DMS53 treated with DMSO at 0.1 percent for 48 hours (cell line): Measurements from ENCODE around the gene PLG.
"Not testable (repeated sequence)": the region's sequence is repeated elsewhere in the genome, so short reads cannot be mapped to it uniquely, and the experiment has no call there.

ENCODE experiments used
- DNase-seq: peaks from one replicate; lab custom pipeline; 2025; ENCODE audit not compliant: unreplicated experiment; lab: John Stamatoyannopoulos, UW

Gene PLG

DNA sequence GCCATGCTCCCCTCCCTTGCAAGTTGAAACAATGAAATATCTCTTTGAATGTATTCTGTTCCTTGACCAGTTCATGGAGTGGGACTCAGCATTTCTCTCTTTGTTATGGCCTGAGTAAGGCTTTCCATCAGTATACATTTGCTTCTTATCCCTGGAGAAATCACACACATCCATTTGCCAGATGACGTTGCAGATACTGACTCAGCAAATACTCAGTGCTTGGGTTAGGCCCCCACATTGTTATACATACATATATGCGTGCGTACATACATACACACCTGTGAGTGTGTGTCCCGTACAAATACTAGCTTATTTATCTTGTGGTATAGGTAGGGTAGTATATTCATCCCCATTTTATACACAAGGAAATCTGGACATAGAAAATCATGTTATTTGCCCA, 72.4 kb downstream of the PLG start:
- DNase-seq, result no peak

DNA sequence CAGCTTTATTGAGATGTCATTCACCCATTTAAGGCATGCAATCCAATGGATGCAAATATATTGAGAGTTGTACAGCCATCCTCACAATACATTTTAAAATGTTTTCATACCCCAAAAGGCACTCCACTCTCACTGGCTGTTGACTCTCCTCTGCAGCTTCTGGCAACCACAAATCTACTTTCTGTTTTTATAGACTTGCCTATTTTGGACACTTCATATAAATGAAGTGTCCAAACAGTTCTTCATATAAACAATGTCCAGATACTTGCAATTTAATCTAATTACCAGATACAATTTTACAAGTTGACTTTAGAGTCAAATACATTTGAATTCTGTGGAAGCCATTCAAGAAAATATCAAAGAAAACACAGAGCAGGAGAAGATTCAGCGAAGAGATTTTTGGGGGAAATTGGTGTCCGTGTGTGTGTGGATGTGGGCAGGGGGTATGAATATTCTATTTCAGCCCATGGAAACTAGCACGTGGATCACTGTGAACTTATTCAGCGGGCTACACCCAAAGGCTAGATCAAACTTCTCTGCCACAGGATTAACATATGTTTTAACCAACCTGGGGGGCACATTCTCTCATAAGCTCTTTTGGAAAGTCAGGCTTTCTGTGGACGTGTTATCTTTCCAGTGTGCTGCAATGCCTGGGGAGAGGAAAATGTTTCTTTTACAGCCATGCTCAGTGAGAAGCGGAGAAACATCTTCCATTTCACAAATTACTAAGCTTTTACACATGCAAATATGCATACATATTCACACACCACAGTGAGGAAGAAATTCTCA, 73.9 kb downstream of the PLG start:
- DNase-seq, result no peak

DNA sequence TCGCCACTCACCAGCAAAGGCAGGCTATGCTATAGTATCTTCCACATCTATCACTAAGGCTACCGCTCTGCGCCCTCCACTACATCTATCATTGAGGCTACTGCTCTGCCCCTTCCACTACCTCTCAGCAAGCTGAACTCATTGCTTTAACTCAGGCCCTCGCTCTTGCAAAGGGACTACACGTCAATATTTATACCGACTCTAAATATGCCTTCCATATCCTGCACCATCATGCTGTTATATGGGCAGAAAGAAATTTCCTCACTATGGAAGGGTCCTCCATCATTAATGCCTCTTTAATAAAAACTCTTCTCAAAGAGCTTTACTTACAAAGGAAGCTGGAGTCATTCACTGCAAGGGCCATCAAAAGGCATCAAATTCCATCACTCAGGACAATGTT, 77.1 kb downstream of the PLG start:
- DNase-seq, result not testable (repeated sequence)

DNA sequence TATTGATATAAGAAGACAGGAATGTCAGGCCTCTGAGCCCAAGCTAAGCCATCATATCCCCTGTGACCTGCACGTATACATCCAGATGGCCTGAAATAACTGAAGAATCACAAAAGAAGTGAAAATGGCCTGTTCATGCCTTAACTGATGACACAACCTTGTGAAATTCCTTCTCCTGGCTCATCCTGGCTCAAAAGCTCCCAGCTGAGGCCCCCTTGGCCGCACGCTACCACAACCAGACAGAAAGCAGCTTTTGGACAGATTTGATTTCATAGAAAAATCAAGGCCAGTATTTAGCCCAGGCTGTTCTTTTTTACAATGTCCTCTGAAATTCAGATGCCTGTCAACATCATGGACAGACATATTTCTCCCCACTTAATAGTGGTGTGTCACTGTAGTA, 78.6 kb downstream of the PLG start:
- DNase-seq, result not testable (repeated sequence)

DNA sequence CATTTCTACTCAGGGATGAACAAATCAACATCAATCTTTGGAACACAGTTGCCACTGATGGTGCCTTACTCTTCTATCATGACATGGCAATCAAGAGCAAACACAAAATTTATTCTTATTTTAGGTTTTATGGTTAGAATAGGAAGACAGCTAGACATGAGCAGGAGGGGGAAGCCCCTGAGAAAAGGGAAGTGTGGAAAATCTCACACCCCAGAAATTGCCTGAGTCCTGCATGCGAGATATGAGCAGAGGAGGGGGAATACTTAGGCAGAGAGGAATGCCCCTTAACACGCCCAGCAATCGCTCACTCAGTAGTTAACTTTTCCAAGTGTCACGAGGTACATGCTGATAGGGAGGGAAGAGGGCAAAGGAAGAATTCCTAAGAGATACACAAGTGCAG, 79.3 kb downstream of the PLG start:
- DNase-seq, result no peak

DNA sequence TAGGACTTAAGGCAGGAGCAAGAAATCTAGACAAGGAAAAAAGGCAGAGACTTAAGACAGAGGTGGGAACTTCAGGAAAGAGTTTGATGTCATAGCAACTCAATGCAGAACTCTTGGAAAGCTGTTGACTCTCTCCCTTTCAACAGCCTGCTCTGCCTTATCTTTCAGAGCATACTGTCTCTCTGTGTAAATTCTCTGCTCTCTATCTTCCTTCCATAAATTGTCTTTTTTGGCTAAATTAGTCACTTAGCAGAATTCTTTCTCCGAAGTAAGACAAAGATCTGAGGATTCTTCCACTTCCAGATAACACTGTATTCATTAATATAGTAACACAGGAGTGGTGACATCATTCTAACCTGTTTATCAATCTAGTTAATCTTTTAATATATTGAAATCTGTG, 80.2 kb downstream of the PLG start:
- DNase-seq, result no peak

DNA sequence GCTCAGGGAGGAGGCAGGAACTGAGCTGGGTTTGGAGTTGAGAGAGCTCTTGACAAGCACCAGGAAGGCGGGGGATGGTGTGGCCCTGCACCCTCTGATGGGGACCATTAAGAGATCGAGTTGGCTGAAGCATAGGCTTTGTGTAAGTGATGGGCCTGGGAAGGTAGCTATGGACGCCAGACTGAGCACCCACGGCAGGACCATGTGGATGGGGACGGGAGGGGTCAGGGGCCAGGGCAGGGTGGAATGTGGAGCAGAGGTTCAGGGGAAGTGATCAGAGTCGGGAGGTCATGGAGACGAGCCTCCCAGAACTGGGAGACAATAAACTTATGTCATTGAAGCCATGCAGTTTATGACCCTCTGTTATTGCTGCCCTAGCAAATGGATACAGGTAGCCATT, 81.7 kb downstream of the PLG start:
- DNase-seq, result no peak

DNA sequence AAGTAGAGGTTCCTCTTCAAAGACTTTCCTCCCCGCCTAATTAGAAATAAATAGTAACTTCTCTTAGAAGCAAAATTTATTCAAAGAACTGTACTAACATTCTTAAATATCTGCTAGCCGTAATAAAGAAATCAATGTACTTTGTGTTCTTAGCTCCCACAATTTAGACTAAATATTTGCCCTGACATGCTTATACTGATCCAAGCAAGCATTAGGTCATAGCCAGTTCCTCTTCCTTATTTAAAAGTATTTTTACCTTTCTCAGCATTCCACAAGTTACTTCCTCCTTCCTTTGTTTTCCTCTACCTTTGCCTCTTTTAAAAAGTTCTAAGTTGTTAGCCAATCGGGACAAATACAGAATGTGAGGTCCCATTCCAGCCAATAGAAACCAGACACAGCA, 86.1 kb downstream of the PLG start:
- DNase-seq, result not testable (repeated sequence)

DNA sequence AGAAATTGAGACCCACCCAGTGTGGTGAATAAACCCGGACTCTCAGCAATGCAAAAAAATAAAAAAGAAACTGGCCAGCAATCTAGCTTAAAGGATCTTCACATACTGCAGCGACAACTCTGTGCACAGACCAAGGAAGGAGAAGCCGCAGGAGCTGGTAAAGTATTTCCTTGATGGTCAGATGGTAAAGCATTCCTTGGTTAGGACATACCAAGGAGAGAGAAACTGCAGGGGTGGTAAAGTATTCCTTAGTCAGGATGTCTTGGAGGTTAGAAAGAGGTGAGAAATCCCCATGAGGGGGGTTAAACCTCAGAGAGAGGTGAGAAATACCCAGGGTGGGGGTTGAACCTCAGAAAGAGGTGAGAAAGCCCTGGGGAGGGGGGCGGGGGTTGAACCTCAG, 86.8 kb downstream of the PLG start:
- no peak for DNase-seq

DNA sequence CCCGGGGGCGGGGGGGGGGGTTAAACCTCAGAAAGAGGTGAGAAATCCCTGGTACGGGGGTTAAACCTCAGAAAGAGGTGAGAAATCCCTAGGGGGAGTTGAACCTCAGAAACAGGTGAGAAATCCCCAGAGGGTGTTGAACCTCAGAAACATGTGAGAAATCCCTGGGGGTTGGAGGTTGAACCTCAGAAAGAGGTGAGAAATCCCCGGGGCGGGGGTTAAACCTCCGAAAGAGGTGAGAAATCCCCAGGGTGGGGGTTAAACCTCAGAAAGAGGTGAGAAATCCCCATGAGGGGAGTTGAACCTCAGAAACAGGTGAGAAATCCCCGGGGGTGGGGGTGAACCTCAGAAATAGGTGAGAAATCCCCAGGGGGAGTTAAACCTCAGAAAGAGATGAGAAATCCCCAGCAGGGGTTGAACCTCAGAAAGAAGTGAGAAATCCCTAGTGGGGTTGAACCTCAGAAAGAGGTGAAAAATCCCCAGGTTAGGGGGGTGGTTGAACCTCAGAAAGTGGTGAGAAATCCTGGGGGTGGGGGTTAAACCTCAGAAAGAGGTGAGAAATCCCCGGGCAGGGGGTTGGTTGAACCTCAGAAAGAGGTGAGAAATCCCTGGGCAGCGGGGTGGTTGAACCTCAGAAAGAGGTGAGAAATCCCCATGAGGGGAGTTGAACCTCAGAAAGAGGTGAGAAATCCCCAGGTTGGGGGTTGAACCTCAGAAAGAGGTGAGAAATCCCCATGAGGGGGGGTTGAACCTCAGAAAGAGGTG, 87.4 kb downstream of the PLG start:
- DNase-seq, result no peak

DNA sequence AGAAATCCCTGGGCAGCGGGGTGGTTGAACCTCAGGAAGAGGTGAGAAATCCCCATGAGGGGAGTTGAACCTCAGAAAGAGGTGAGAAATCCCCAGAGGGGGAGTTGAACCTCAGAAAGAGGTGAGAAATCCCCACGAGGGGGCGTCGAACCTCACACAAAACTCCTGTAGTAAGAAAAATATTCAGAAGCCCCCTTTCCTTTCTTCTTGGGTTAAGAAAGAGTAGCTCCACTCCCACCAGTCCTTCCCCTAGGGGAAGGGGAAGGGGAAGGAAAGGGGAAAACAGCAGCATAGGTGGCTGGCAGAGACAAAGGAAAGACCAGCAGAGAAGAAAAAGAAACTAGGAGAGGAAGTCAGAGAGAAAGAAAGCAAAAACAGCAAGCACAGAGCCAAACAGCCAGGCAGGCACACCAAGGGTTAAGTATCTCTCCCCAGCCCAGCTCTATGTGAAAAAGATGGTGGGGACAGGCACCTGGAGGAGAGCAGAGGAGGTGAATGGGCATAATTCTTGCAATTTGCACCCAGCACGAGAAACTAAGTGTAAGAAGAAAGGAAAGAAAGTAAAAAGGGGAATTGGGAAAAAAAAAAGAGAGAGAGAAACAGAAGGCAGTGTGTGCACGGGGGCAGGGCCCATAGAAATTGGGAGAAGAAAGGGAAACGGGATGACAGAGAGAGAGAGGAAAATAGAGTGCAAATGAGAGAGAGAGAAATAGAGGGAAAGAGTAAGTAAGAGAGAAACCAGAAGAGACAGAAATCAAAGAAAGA, 88.2 kb downstream of the PLG start:
- DNase-seq, result no peak

DNA sequence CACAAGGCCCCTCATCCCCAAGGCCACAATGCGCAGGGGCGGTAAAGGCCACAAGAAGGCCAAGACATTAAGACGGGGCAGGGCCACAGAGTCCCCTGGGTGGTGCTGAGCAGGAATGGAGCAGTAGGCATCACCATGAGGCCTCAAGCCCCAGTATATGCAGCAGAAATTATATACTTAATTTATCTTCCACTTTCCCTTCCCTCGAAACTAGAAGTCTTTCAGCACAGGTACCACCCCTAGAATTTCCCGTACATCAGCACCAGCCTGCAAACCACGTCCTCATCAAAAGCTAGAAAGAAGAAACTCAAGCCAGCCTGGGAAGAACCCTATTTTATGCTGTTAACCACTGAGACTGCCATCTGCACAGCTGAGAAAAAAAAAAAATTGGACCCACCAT, 89.4 kb downstream of the PLG start:
- DNase-seq, result no peak

DNA sequence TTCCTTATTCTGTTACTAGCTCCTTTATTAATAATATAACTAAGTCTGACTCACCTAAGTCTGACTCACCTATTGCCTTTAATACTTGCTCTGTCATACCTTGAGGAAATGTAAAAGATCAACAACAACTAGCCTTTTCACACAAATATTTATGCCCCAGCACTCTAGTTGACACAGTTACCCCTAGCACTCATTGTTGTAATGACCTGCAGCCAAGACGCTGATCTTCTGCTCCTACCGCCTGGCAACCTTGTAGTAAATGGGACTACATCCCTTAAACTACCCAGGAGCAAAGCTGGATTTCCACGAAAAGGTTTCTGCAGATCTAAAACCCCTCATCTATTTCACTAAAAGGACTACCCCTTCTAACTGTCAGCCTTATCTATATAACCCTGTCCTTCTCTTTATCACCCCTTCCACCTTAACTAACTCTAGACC, 90.0 kb downstream of the PLG start:
- no peak for DNase-seq

DNA sequence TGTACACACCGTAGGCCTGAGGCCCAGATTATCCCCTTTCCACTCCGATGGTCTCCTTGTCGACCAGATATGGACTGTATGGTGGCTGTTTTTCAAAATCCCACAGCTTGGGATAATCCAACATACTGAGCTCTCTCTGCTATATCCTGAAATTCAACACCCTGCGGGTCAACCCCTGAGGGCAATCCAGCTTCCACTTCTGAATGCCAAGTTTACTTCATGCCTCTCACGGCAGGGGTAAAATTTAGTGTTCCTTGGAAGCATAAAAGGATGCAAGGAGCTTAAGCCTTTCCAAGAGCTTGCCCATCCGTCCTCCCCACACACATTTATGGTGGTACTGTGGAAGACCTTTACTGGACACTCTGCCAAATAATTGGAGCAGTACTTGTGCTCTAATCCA, 90.7 kb downstream of the PLG start:
- DNase-seq, result no peak

DNA sequence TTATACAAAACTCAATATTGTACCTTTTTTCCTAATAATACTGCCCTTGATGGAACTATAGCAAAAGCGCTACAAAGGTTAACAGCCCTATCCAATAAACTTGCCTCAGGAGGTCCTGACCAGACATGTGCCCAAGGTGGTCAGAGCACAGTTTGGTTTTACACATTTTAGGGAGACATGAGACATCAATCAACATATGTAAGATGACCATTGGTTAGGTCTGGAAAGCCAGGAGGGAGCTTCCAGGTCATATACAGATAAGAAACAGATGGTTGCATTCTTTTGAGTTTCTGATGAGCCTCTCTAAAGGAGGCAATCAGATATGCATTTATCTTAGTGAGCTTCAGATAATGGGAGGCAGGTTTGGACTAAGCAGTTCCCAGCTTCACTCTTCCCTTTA, 91.6 kb downstream of the PLG start:
- DNase-seq, result no peak

DNA sequence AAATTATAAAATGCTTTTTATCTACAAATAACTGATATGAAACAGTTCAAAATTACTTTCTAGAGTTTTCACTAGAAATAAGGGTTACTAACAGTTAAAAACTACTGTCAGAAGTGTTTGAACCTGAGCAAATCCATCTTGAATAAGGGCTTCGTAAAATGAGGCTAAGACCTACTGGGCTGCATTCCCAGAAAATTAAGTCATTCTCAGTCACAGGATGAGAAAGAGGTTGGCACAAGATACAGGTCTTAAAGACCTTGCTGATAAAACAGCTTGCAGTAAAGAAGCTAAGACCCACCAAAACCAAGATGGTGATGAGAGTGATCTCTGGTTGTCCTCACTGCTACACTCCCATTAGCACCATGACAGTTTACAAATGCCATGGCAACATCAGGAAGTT, 93.7 kb downstream of the PLG start:
- DNase-seq, result no peak

DNA sequence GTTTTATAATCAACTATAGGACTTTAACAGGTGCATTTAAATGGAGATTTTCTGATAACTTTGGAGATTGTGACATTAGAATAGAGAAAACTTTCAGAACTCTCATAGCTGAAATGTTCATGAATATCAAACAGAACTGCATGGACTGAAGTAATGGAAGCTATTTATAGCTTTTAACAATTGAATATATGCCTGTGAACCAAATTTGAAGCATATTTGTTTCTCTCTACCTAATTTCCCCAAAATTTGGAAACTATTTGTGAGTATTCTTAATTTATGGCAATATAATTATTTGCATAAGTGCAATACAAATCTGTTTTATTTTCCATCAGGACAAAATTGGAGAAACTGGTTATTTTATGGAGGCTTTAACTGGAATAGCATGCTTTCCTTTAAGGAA, 96.6 kb downstream of the PLG start:
- DNase-seq, result no peak

DNA sequence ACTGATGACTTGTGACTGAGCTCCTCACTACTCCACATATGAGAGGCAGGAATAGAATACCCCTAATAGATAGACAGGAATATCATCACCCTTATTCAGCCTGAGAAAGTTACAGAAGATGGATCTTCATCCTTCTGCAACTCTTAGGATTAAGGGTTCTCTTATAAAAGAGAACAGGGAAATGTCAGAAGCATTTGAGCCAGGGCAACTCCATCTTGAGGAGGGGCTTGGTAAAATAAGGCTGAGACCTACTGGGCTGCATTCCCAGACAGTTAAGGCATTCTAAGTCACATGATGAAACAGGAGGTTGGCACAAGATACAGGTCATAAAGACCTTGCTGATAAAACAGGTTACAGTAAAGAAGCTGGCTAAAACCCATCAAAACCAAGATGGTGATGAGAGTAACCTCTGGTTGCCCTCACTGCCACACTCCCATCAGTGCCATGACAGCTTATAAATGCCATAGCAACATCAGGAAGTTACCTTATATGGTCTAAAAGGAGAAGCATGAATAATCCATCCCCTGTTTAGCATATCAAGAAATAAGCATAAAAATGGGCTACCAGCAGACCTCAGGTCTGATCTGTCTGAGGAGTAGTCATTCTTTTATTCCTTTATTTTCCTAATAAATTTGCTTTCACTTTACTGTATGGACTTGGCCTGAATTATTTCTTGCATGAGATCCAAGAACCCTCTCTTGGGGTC, 97.9 kb downstream of the PLG start:
- DNase-seq, result no peak

DNA sequence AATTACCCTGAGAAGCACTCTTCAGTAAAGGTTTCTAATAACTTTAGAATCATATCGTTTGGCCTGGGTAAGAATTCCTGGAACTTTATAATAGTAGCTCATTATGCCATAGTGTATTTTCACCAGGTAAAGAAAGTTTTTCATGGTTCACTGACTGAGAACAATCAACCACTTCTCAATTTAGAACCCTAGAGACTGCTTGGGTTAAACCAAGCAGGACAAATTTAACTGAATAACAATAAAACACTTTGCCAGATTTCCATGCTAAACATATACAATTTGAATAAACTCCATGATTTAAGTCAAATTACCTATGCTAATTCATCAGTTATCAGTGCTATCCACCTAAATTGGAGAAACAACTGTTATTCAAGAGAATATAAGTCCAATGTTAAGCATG, 99.4 kb downstream of the PLG start:
- DNase-seq, result no peak

DNA sequence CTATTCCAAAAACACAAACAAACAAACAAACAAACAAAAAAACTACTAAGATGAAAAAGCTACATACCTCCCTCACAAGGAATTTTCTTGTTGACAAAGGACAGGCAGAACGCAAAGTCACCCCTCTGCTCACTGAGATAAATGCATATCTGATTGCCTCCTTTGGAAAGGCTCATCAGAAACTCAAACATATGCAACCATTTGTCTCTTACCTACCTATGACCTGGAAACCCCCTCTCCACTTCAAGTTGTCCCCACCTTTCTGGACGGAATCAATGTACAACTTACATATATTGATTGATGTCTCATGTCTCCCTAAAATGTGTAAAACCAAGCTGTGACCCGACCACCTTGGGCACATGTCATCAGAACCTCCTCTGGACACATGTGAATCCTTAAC, 100.0 kb downstream of the PLG start:
- DNase-seq, result not testable (repeated sequence)
